AG04449 (cell line): Measurements from ENCODE around the gene LRTM2.

Experiments used
- CTCF ChIA-PET: fragments of 350-600 bp; formaldehyde crosslinking; extraction: SDS; loops from one replicate; lab custom pipeline; 2021; ENCODE audit warnings: antibody characterized with exemption; lab: Yijun Ruan, JAX
- POLR2A ChIA-PET: fragments of 400-600, 350-600 bp; formaldehyde crosslinking; extraction: SDS; loops from one replicate; lab custom pipeline; 2020; ENCODE audit warnings: antibody characterized with exemption, inconsistent platforms; lab: Yijun Ruan, JAX
- DNase-seq: peaks from one replicate; pipeline ENCODE4 v3.0.0-alpha.2; 2010; ENCODE audit warnings: low read depth, low spot score
- H3K4me3 ChIP-seq: 2 replicates; pipeline ENCODE4 v1.5.1; 2011; ENCODE audit warnings: low read depth, mild to moderate bottlenecking, control low read depth, low read length
- CTCF ChIP-seq: IDR thresholded peaks from one replicate; pipeline ENCODE4 v1.5.1; 2011; ENCODE audit warnings: mild to moderate bottlenecking, moderate library complexity, low read length, control low read depth, inconsistent platforms; ENCODE audit not compliant: insufficient read depth; ENCODE audit errors: missing control alignments

Gene LRTM2

GRCh38 chr12:1834186-1834925 is 14.0 kb downstream of the LRTM2 start:
- no peak for DNase-seq
- POLR2A ChIA-PET = no interaction called here
- CTCF ChIA-PET = interaction anchor here (1.5 kb wide), 1 partner anchor 105 kb away, joined by 6 read pairs; no protein-coding TSS in a partner anchor
- no peak overlapping the region for H3K4me3 ChIP-seq
- no peak for TF ChIP-seq CTCF

- H3K4me3 ChIP-seq = no peak overlapping the region
- no peak for TF ChIP-seq CTCF
- no peak for DNase-seq
- POLR2A ChIA-PET = no interaction called here
- CTCF ChIA-PET = interaction anchor here (1.5 kb wide), 1 partner anchor 104 kb away, joined by 6 read pairs; no protein-coding TSS in a partner anchor
Observed at GRCh38 chr12:1835211-1836131, 15.1 kb downstream of the LRTM2 start.

GRCh38 chr12:1836241-1836803 is 16.0 kb downstream of the LRTM2 start:
- POLR2A ChIA-PET = no interaction called here
- no peak for DNase-seq
- CTCF ChIA-PET = no interaction called here
- H3K4me3 ChIP-seq = no peak overlapping the region
- TF ChIP-seq CTCF = no peak

- POLR2A ChIA-PET = no interaction called here
- CTCF ChIA-PET = interaction anchor here (0.6 kb wide), 1 partner anchor 103 kb away, joined by 3 read pairs; no protein-coding TSS in a partner anchor
- TF ChIP-seq CTCF = no peak
- H3K4me3 ChIP-seq = no peak overlapping the region
- DNase-seq = no peak
Observed at GRCh38 chr12:1836854-1837421, 16.6 kb downstream of the LRTM2 start.

- no peak for TF ChIP-seq CTCF
- POLR2A ChIA-PET = no interaction called here
- DNase-seq = no peak
Observed at GRCh38 chr12:1837541-1838204, 17.3 kb downstream of the LRTM2 start.

More at GRCh38 chr12:1837541-1838204, 17.3 kb downstream of the LRTM2 start:
- no peak overlapping the region for H3K4me3 ChIP-seq
- CTCF ChIA-PET = no interaction called here
